GM12891 (cell line): ENCODE measurements around the gene DYNLT1.
"Not testable (repeated sequence)": the region's sequence is repeated elsewhere in the genome, so short reads cannot be mapped to it uniquely, and the experiment has no call there.

Experiments used
- DNase-seq: peaks from one replicate; pipeline ENCODE4 v3.0.0; 2011; ENCODE audit warnings: low spot score; ENCODE audit not compliant: insufficient read length
- FAIRE-seq: peaks from 2 replicates; lab custom pipeline; 2011; peaks lifted over from hg19 to GRCh38; lab: Jason Lieb, UNC
- PAX5 ChIP-seq: IDR thresholded peaks from 2 replicates; pipeline ENCODE4 v1.6.1; 2011; ENCODE audit warnings: low read length, moderate library complexity, mild to moderate bottlenecking; ENCODE audit not compliant: insufficient read depth, severe bottlenecking
- POLR2A ChIP-seq: IDR thresholded peaks from 2 replicates; pipeline ENCODE4 v1.6.1; 2011; ENCODE audit warnings: low read depth, low read length, control low read depth
- POLR2AphosphoS5 ChIP-seq: IDR thresholded peaks from 2 replicates; pipeline ENCODE4 v1.6.1; 2011; ENCODE audit warnings: low read depth, low read length, control low read depth
- POU2F2 ChIP-seq: IDR thresholded peaks from 2 replicates; pipeline ENCODE4 v1.6.1; 2011; ENCODE audit warnings: low read depth, mild to moderate bottlenecking, control low read depth, low read length, moderate library complexity
- SPI1 ChIP-seq: IDR thresholded peaks from 2 replicates; pipeline ENCODE4 v1.6.1; 2011; ENCODE audit warnings: low read depth, low read length, control low read depth
- TAF1 ChIP-seq: IDR thresholded peaks from 2 replicates; pipeline ENCODE4 v1.6.1; 2011; ENCODE audit warnings: low read depth, low read length, control low read depth

Gene DYNLT1

GRCh38 chr6:158663625-158664165 is 19.2 kb upstream of the DYNLT1 start:
- no peak for FAIRE-seq
- no peak for TF ChIP-seq SPI1
- TF ChIP-seq POLR2A, result no peak
- no peak for TF ChIP-seq PAX5
- no peak for TF ChIP-seq TAF1
- TF ChIP-seq POLR2AphosphoS5, result no peak
- TF ChIP-seq POU2F2, result no peak
- DNase-seq, result no peak

GRCh38 chr6:158662954-158663624 is 18.5 kb upstream of the DYNLT1 start:
- FAIRE-seq (no peak), DNase-seq (no peak)
- no peak for TF ChIP-seq POLR2A
- TF ChIP-seq PAX5, result no peak
- TF ChIP-seq TAF1, result no peak
- no peak for TF ChIP-seq SPI1
- TF ChIP-seq POU2F2, result no peak
- TF ChIP-seq POLR2AphosphoS5, result no peak

- DNase-seq (no peak), FAIRE-seq (no peak)
Measured at GRCh38 chr6:158662607-158662953, 18.0 kb upstream of the DYNLT1 start.

GRCh38 chr6:158661156-158661685 is 16.7 kb upstream of the DYNLT1 start:
- DNase-seq (no peak), FAIRE-seq (no peak)
- TF ChIP-seq PAX5 (no peak), TAF1 (no peak), POLR2AphosphoS5 (no peak), POU2F2 (no peak), POLR2A (no peak), SPI1 (no peak)

More at GRCh38 chr6:158662607-158662953, 18.0 kb upstream of the DYNLT1 start:
- TF ChIP-seq POU2F2, result no peak
- no peak for TF ChIP-seq PAX5
- TF ChIP-seq SPI1, result no peak
- no peak for TF ChIP-seq POLR2AphosphoS5
- no peak for TF ChIP-seq POLR2A
- no peak for TF ChIP-seq TAF1

- peak; percentile 90 for FAIRE-seq
- peak; percentile 34 for DNase-seq
- no peak for TF ChIP-seq SPI1
Measured at GRCh38 chr6:158660333-158660754, 15.8 kb upstream of the DYNLT1 start.

GRCh38 chr6:158656986-158657385 is 12.4 kb upstream of the DYNLT1 start:
- not testable (repeated sequence) for DNase-seq, FAIRE-seq

GRCh38 chr6:158655569-158656450 is 11.3 kb upstream of the DYNLT1 start:
- TF ChIP-seq POLR2A, result no peak
- no peak for TF ChIP-seq PAX5
- TF ChIP-seq POLR2AphosphoS5, result no peak
- no peak for TF ChIP-seq POU2F2
- no peak for TF ChIP-seq SPI1
- no peak for TF ChIP-seq TAF1
- no peak for FAIRE-seq
- DNase-seq, result no peak

GRCh38 chr6:158654960-158655489 is 10.5 kb upstream of the DYNLT1 start:
- no peak for TF ChIP-seq TAF1
- no peak for TF ChIP-seq PAX5
- TF ChIP-seq POU2F2, result no peak
- TF ChIP-seq POLR2A, result no peak
- no peak for TF ChIP-seq SPI1
- TF ChIP-seq POLR2AphosphoS5, result no peak
- FAIRE-seq, result no peak
- no peak for DNase-seq

- DNase-seq (no peak), FAIRE-seq (no peak)
- TF ChIP-seq TAF1, result no peak
- no peak for TF ChIP-seq PAX5
- no peak for TF ChIP-seq POLR2A
- no peak for TF ChIP-seq SPI1
- TF ChIP-seq POLR2AphosphoS5, result no peak
- no peak for TF ChIP-seq POU2F2
Measured at GRCh38 chr6:158654498-158654897, 10.0 kb upstream of the DYNLT1 start.

- peak; percentile 93 for FAIRE-seq
- no peak for DNase-seq
Measured at GRCh38 chr6:158653577-158654354, 9.2 kb upstream of the DYNLT1 start.

GRCh38 chr6:158651981-158652737 is 7.6 kb upstream of the DYNLT1 start:
- FAIRE-seq, DNase-seq: not testable (repeated sequence)

More at GRCh38 chr6:158653577-158654354, 9.2 kb upstream of the DYNLT1 start:
- TF ChIP-seq PAX5 (peak; percentile 8), SPI1 (no peak), TAF1 (no peak), POLR2A (no peak), POLR2AphosphoS5 (peak; percentile 41; the same call in 1 of the 2 replicates), POU2F2 (peak; percentile 65; the same call in 1 of the 2 replicates)
